Measurements from ENCODE around the gene AARSD1.
"Not testable (repeated sequence)": the region's sequence is repeated elsewhere in the genome, so short reads cannot be mapped to it uniquely, and the experiment has no call there.

AARSD1 gene

DNA sequence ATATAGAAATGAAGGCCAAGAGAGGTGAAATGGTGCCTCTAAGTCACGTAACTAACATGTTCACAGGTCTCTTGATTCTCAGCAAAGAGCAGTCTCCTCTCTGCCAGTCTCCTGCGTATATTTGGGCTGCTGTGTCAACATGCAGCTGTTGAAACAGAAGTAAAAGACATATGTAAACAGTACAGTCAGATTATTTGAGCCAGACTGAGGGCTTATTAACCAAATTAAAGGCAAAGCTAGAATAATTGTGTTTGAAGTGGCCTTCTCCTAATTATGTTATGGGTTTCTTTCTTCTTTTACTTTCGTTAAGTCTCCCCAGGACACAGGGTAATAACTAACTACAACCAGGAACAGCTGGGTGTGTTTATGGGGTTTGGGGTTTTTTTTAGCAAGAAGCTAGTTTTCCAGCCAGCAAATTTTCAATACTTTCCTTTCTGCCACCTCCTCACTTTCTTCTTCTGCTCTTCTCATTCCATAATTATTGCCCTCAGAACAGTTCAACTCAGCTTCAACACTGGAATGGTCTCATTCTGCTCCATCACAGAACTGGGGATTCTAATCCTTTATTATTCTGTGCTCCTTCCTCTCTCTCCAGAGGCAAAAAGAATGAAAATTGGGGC is 45.2 kb downstream of the AARSD1 start:
- peak; percentile 21 for DNase-seq

DNA sequence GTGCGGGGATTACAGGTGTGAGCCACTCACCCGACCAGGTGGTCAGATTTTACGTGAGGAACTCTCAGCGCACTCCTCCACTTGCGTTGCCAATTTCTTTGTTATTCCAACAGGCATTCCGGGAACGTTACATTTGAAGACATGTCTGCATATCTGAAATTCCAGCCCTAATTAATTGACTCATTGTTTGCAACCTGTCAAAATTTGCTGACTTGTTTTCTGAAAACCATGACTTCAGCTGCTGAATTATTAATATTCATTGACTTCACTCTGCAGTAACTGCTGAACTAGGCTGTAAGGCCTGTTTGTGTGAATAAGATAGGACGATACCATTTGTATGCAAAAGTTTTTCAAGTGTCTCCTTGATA is 47.0 kb downstream of the AARSD1 start:
- DNase-seq: no peak

DNA sequence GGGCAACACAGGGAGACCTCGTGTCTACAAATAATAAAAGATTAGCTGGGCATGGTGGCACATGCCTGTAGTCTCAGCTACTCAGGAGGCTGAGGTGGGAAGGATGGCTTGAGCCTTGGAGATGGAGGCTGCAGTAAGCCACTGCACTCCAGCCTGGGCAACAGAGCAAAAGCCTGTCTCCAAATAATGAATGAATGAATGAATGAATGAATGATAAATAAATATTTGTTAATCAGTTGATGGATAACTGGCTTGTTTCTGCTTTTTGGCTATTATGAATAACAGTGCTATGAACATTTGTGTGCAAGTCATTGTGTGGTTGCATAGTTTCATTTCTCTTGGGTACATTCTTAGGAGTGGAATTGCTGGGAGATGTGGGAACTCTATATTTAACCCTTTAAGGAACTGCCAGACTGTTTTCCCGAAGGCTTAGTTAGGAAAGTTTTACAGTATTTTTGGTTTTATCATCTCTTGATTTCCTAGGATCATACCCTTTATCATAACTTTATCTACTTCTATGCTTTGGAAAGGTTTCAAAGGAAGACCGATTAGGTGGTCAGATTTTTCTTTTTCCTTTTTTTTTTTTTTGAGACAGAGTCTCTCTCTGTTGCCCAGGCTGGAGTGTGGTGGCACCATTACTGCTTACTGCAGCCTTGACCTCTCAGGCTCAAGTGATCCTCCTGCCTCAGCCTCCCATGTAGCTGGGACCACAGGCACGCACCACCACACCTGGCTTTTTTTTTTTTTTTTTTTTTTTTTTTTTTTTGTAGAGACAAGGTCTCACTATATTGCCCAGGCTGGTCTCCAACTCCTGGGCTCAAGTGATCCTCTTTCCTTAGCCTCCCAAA is 47.6 kb downstream of the AARSD1 start:
- DNase-seq: not testable (repeated sequence)

GRCh38 chr17:42915288-42915687 is 49.0 kb downstream of the AARSD1 start:
- not testable (repeated sequence) for DNase-seq

DNA sequence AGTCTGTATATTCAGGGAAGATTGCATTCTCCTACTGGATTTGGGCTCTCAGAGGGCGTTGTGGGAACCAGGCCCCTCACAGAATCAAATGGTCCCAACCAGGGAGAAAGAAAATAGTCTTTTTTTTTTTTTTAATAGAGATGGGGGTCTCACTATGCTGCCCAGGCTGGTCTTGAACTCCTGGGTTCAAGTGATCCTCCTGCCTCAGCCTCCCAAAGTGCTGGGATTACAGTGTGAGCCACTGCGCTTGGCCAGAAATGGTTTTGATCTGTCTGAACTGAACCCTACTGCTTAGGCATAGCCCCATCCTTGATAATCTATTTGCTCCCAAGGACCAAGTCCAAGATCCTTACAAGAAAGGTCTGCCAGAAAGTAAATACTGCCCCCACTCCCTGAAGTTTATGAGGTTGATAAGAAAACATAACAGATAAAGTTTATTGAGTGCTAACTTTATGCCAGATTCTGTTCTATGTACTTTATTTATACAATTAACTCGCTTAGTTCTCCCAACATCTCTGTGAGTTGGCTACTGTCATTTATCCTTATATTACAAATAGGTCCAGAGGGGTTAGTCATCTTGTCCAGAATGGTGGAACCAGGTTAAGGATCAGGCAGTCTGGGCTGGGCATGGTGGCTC is 50.2 kb downstream of the AARSD1 start:
- no peak for DNase-seq

GRCh38 chr17:42913522-42913921 is 50.7 kb downstream of the AARSD1 start:
- DNase-seq: no peak

- peak; percentile 68 for DNase-seq
Measured at GRCh38 chr17:42908872-42909700, 55.2 kb downstream of the AARSD1 start.

DNA sequence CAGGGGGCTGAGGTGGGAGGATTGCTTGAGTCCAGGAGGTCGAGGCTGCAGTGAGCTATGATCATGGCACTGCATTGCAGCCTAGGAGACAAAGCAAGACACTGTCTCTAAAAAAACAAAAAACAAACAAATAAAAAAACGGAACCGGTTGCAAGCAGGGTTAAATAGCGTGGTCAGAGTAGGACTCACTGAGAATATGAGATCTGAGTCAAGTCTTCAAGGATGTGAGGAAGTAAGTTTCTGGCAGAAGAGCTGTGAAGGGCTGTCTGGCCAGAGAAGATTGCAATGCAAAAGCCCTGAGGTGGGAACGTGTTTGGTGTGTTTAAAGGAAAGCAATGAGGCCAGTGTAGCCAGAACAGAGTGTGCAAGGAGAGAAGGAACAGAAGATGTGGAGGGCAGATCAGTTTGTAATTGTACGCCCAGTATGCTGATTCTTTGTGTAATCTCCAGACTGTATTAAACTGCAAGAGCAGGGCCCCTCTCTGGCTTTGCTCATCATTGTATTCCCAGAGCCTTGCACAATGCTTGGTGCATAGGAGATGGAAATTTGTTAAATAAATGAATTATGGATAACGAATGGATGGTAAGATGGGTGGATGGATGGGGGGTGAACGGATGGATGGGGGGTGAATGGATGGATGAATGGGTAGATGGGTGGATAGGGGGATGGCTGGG is 57.3 kb downstream of the AARSD1 start:
- peak; percentile 18 for DNase-seq

DNA sequence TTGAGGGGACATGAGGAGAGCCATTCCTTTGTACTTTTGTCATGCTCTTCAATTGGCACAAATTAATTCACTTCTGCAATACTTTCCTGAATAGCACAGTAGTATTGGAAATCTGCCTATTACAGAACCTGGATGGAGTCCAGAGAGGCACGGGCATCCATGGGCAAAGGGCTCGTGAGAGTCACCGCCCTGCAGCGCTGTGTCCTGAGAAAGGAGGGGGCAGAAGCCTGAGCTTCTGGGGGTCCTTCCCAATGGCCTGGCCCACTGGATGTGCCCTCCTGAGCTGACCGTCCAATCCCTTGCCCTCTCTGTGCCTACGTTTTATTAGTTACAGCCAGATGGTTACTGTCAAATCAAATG is 60.2 kb downstream of the AARSD1 start:
- no peak for DNase-seq

GRCh38 chr17:42901535-42902229 is 62.6 kb downstream of the AARSD1 start:
- DNase-seq: no peak
